Kidney capillary endothelial cell (primary cell): ENCODE data around the gene ADGRB3.
"Not testable (repeated sequence)": the region's sequence is repeated elsewhere in the genome, so short reads cannot be mapped to it uniquely, and the experiment has no call there.

Source experiments
- DNase-seq: peaks from one replicate; pipeline ENCODE4 v3.0.0-alpha.2; 2018; ENCODE audit warnings: low spot score

Gene ADGRB3

GRCh38 chr6:69042297-69042696 lies 407.2 kb downstream of the ADGRB3 start:
- DNase-seq, result no peak

GRCh38 chr6:69044534-69044933 lies 409.5 kb downstream of the ADGRB3 start:
- DNase-seq, result no peak

GRCh38 chr6:69059413-69059812 lies 424.3 kb downstream of the ADGRB3 start:
- no peak for DNase-seq

GRCh38 chr6:69061066-69061465 lies 426.0 kb downstream of the ADGRB3 start:
- DNase-seq, result no peak

- no peak for DNase-seq
Observed at GRCh38 chr6:69063401-69063800, 428.3 kb downstream of the ADGRB3 start.

GRCh38 chr6:69064226-69064625 lies 429.1 kb downstream of the ADGRB3 start:
- DNase-seq, result no peak

GRCh38 chr6:69069881-69070280 lies 434.8 kb downstream of the ADGRB3 start:
- DNase-seq, result no peak

- DNase-seq, result no peak
Observed at GRCh38 chr6:69072796-69073195, 437.7 kb downstream of the ADGRB3 start.

- no peak for DNase-seq
Observed at GRCh38 chr6:69084746-69085335, 449.8 kb downstream of the ADGRB3 start.

GRCh38 chr6:69086689-69087088 lies 451.6 kb downstream of the ADGRB3 start:
- DNase-seq, result no peak

GRCh38 chr6:69089539-69089938 lies 454.5 kb downstream of the ADGRB3 start:
- no peak for DNase-seq

GRCh38 chr6:69090132-69090531 lies 455.1 kb downstream of the ADGRB3 start:
- DNase-seq, result peak; percentile 31

GRCh38 chr6:69096681-69097080 lies 461.6 kb downstream of the ADGRB3 start:
- DNase-seq, result no peak

- no peak for DNase-seq
Observed at GRCh38 chr6:69097948-69098347, 462.9 kb downstream of the ADGRB3 start.

- DNase-seq, result no peak
Observed at GRCh38 chr6:69098910-69099309, 463.8 kb downstream of the ADGRB3 start.

- no peak for DNase-seq
Observed at GRCh38 chr6:69100772-69101171, 465.7 kb downstream of the ADGRB3 start.

GRCh38 chr6:69102416-69102815 lies 467.3 kb downstream of the ADGRB3 start:
- no peak for DNase-seq

- no peak for DNase-seq
Observed at GRCh38 chr6:69105288-69105687, 470.2 kb downstream of the ADGRB3 start.

- DNase-seq, result no peak
Observed at GRCh38 chr6:69106511-69106910, 471.4 kb downstream of the ADGRB3 start.

GRCh38 chr6:69111301-69111700 lies 476.2 kb downstream of the ADGRB3 start:
- no peak for DNase-seq

- no peak for DNase-seq
Observed at GRCh38 chr6:69116658-69117057, 481.6 kb downstream of the ADGRB3 start.

GRCh38 chr6:69121461-69122406 lies 486.7 kb downstream of the ADGRB3 start:
- not testable (repeated sequence) for DNase-seq

GRCh38 chr6:69122407-69122773 lies 487.3 kb downstream of the ADGRB3 start:
- no peak for DNase-seq

- no peak for DNase-seq
Observed at GRCh38 chr6:69128411-69128810, 493.3 kb downstream of the ADGRB3 start.
